OCI-LY7 (cell line): Measurements from ENCODE around the gene CDKN2B-AS1. TPM values are rescaled to one million over a fixed set of nuclear protein-coding genes. Genes with fewer than 3 reads are reported as not detected.

Source experiments
- BruUV-seq: library from RNA; stranded (reverse); fragments of 400-500 nt; replicated peaks from 2 replicates; lab custom pipeline; 2021; lab: Mats Ljungman, UMichigan
- CTCF ChIA-PET: fragments of 300-600 bp; sonication (Branson Sonifier 250); formaldehyde crosslinking; loops from one replicate; lab custom pipeline; 2022; ENCODE audit warnings: antibody characterized with exemption; ENCODE audit not compliant: unreplicated experiment; lab: Charles Lee
- POLR2A ChIA-PET: fragments of 300-600 bp; sonication (Branson Sonifier 250); formaldehyde crosslinking; loops from one replicate; lab custom pipeline; 2022; ENCODE audit warnings: antibody characterized with exemption; lab: Charles Lee
- DNase-seq: peaks from one replicate; pipeline ENCODE4 v3.0.0-alpha.2; 2015; ENCODE audit warnings: low spot score
- H2AFZ ChIP-seq: fragments of 200-600 bp; sonication (generic), shearing (Covaris generic); 2 replicates; pipeline ENCODE4 v1.6.1; 2014; ENCODE audit warnings: mild to moderate bottlenecking, antibody characterized with exemption, low read length, moderate library complexity
- H3K27ac ChIP-seq: fragments of 200-600 bp; sonication (generic); 2 replicates; pipeline ENCODE4 v1.5.1; 2014; ENCODE audit warnings: mixed run types, low read depth, mild to moderate bottlenecking, moderate library complexity, low read length, inconsistent platforms; ENCODE audit not compliant: poor library complexity, severe bottlenecking
- H3K36me3 ChIP-seq: fragments of 200-600 bp; sonication (generic); 2 replicates; pipeline ENCODE4 v1.6.1; 2014; ENCODE audit warnings: mild to moderate bottlenecking, antibody characterized with exemption, low read length, moderate library complexity, mixed read lengths; ENCODE audit not compliant: insufficient read depth
- H3K4me1 ChIP-seq: fragments of 200-600 bp; sonication (generic); 2 replicates; pipeline ENCODE4 v1.5.1; 2014; ENCODE audit warnings: mild to moderate bottlenecking, low read length; ENCODE audit not compliant: insufficient read depth, poor library complexity, severe bottlenecking
- H3K4me2 ChIP-seq: fragments of 200-600 bp; sonication (generic); 2 replicates; pipeline ENCODE4 v1.6.1; 2014; ENCODE audit warnings: mild to moderate bottlenecking, low read length
- H3K4me3 ChIP-seq: fragments of 200-600 bp; sonication (generic); 2 replicates; pipeline ENCODE4 v1.5.1; 2014; ENCODE audit warnings: mild to moderate bottlenecking, low read depth, low read length; ENCODE audit not compliant: poor library complexity, severe bottlenecking
- H3K79me2 ChIP-seq: fragments of 200-600 bp; sonication (generic); 2 replicates; pipeline ENCODE4 v1.6.1; 2016; ENCODE audit warnings: low read depth, mild to moderate bottlenecking, low read length, moderate library complexity, mixed read lengths; ENCODE audit not compliant: insufficient read depth
- H3K9me2 ChIP-seq: fragments of 200-600 bp; sonication (generic); 2 replicates; pipeline ENCODE4 v1.6.1; 2016; ENCODE audit warnings: mild to moderate bottlenecking, low read length, mixed read lengths; ENCODE audit not compliant: insufficient read depth
- H3K9me3 ChIP-seq: fragments of 200-600 bp; sonication (generic); 2 replicates; pipeline ENCODE4 v1.6.1; 2014; ENCODE audit warnings: mild to moderate bottlenecking, mixed run types, low read length, mixed read lengths
- H4K20me1 ChIP-seq: fragments of 200-600 bp; sonication (generic); 2 replicates; pipeline ENCODE4 v1.6.1; 2014; ENCODE audit warnings: mild to moderate bottlenecking, antibody characterized with exemption, low read length, moderate library complexity, mixed read lengths; ENCODE audit not compliant: insufficient read depth
- EZH2phosphoT487 ChIP-seq: fragments of 200-600 bp; sonication (generic); IDR thresholded peaks from 2 replicates; pipeline ENCODE4 v1.6.1; 2018; ENCODE audit warnings: low read depth, borderline replicate concordance, mild to moderate bottlenecking, mixed run types, antibody characterized with exemption, low read length, moderate library complexity, mixed read lengths
- intact Hi-C: fragments of 100-400 bp; cut with micrococcal nuclease; formaldehyde crosslinking; loops from one replicate; pipeline ENCODE4 v1.10.0; 2022; ENCODE audit not compliant: unreplicated experiment
- total RNA-seq, 2 experiments: library from RNA; depleted of rRNA in 1 of 2; stranded (reverse); fragments of >200 nt in 1 of 2; shearing (Covaris generic) in 1 of 2; gene quantifications; 2 replicates each; pipeline ENCODE4 v1.2.3, GENCODE V29; 2014 to 2022
- TF ChIP-seq, protein P1 (sequence below): fragments of 200-600 bp; sonication (generic); conservative IDR thresholded peaks from 2 replicates; pipeline ENCODE4 v1.5.1; 2014; ENCODE audit warnings: mild to moderate bottlenecking, antibody characterized with exemption, low read length, moderate library complexity, mixed read lengths

Gene CDKN2B-AS1
- total RNA-seq, 2 experiments from 2014 or later: 20.4 to 24.3 TPM

DNA sequence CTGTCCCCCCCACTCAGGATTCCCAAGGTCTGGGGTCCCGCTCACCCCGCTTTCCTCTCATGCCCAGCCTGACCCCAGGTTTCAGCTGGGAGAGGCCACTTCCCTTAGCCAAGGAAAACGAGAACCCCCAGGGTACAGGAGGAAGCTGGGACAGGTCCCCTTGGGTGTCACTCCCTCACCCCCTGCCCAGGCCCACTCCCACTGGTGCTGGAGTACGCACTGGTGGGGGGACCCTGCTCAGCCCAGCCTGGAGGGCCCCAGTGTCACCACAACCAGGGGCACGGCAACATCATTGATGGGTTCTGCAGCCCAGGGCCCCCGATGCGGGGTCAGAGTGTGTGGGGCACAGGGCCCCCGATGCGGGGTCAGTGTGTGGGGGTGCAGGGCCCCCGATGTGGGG is 159.5 kb downstream of the CDKN2B-AS1 start:
- H4K20me1 ChIP-seq: no peaks in the 10 kb centered on the region
- CTCF ChIA-PET: no interaction called here
- no peaks in the 10 kb centered on the region for H3K9me3 ChIP-seq
- no peaks in the 10 kb centered on the region for H3K9me2 ChIP-seq
- no peak for TF ChIP-seq EZH2phosphoT487
- TF ChIP-seq, protein P1, sequence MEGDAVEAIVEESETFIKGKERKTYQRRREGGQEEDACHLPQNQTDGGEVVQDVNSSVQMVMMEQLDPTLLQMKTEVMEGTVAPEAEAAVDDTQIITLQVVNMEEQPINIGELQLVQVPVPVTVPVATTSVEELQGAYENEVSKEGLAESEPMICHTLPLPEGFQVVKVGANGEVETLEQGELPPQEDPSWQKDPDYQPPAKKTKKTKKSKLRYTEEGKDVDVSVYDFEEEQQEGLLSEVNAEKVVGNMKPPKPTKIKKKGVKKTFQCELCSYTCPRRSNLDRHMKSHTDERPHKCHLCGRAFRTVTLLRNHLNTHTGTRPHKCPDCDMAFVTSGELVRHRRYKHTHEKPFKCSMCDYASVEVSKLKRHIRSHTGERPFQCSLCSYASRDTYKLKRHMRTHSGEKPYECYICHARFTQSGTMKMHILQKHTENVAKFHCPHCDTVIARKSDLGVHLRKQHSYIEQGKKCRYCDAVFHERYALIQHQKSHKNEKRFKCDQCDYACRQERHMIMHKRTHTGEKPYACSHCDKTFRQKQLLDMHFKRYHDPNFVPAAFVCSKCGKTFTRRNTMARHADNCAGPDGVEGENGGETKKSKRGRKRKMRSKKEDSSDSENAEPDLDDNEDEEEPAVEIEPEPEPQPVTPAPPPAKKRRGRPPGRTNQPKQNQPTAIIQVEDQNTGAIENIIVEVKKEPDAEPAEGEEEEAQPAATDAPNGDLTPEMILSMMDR: no peak
- H3K4me1 ChIP-seq: no peaks in the 10 kb centered on the region
- H2AFZ ChIP-seq: no peak overlapping the region
- H3K79me2 ChIP-seq: no peaks in the 10 kb centered on the region
- POLR2A ChIA-PET: no interaction called here
- intact Hi-C loops: no loop called here
- no peak overlapping the region for H3K4me2 ChIP-seq
- no peak overlapping the region for H3K4me3 ChIP-seq
- no peak for DNase-seq
- no peaks in the 10 kb centered on the region for H3K36me3 ChIP-seq
- no peak overlapping the region for H3K27ac ChIP-seq
- BruUV-seq: no TSS peak

DNA sequence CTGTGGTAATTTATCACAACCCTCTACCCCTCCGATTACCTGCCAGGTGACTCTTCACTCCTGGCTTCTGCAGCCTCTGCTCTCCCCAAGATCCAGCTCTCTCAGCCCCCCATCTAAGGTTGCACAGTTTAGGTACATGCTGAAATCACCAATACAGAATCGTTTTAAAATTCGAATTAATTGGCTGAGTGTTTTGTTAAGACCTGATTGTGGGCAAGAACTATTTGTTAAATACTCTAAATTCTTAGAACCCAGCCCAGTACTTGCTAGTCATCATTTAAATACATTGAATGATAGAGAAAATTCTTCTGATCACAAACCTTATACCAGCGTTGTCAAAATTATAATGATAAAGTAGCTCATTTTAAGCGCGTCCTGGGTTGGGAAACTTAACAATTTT is 162.0 kb downstream of the CDKN2B-AS1 start:
- H3K9me2 ChIP-seq: no peaks in the 10 kb centered on the region
- no peak for TF ChIP-seq EZH2phosphoT487
- TF ChIP-seq, protein P1: no peak
- no peak overlapping the region for H2AFZ ChIP-seq
- ChIA-PET CTCF (no interaction called here), POLR2A (interaction anchor here (0.6 kb wide), 1 partner anchor 86 kb away, joined by 4 read pairs; no protein-coding TSS in a partner anchor)
- H3K9me3 ChIP-seq: no peaks in the 10 kb centered on the region
- DNase-seq: no peak
- intact Hi-C loops: no loop called here
- H3K4me2 ChIP-seq: no peak overlapping the region
- no TSS peak for BruUV-seq
- H3K4me3 ChIP-seq: no peak overlapping the region
- no peaks in the 10 kb centered on the region for H3K79me2 ChIP-seq
- H3K4me1 ChIP-seq: no peaks in the 10 kb centered on the region
- no peaks in the 10 kb centered on the region for H3K36me3 ChIP-seq
- no peak overlapping the region for H3K27ac ChIP-seq
- no peaks in the 10 kb centered on the region for H4K20me1 ChIP-seq

DNA sequence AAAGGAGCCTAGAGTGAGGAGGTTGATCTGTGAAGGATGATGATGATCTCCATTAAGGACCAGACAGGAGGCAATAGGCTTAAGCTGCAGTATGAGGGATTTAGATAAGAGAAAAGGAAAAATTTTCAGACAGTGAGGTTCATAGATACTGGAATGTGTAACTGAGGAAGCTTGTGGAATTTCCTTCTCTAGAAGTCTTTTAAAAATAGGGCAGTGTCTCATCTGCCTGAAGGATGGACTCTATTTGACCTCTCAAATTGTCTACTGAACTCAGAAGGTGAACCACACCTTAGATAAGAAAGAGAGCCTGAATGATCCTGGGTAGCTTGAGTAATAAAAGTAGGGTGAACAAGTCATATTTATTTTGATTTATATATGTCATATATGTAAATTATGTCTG is 162.7 kb downstream of the CDKN2B-AS1 start:
- intact Hi-C loops: no loop called here
- no peaks in the 10 kb centered on the region for H3K9me2 ChIP-seq
- no peaks in the 10 kb centered on the region for H3K9me3 ChIP-seq
- no peaks in the 10 kb centered on the region for H3K79me2 ChIP-seq
- no peaks in the 10 kb centered on the region for H4K20me1 ChIP-seq
- BruUV-seq: no TSS peak
- H3K27ac ChIP-seq: no peak overlapping the region
- no peak overlapping the region for H3K4me3 ChIP-seq
- POLR2A ChIA-PET: interaction anchor here (0.7 to 1.3 kb wide), 3 partner anchors 10 to 52 kb away, joined by 4 to 5 read pairs (median 4); no protein-coding TSS in a partner anchor
- H3K36me3 ChIP-seq: no peaks in the 10 kb centered on the region
- CTCF ChIA-PET: no interaction called here
- DNase-seq: no peak
- no peaks in the 10 kb centered on the region for H3K4me1 ChIP-seq
- H3K4me2 ChIP-seq: no peak overlapping the region
- TF ChIP-seq EZH2phosphoT487: no peak
- TF ChIP-seq, protein P1: no peak
- H2AFZ ChIP-seq: no peak overlapping the region
